Peyer's patch (tissue), 4 donors: ENCODE measurements around the gene BLM. TPM values are rescaled to one million over a fixed set of nuclear protein-coding genes. Genes with fewer than 3 reads are reported as not detected.

Experiments
- DNase-seq, 3 donors: peaks; one replicate each; pipeline ENCODE4 v3.0.0-alpha.2; 2017 to 2019
- H3K27ac ChIP-seq, 4 donors: fragments of 200-600 bp; sonication (generic); one replicate each; pipeline ENCODE4 v1.5.1; 2016 to 2019
- H3K27me3 ChIP-seq, 2 donors: fragments of 200-600 bp; sonication (generic); one replicate each; pipeline ENCODE4 v1.5.1; 2019
- H3K36me3 ChIP-seq, 3 donors: fragments of 200-600 bp; sonication (generic); one replicate each; pipeline ENCODE4 v1.5.1; 2016 to 2019
- H3K4me1 ChIP-seq, 4 donors: fragments of 200-600 bp; sonication (generic); one replicate each; pipeline ENCODE4 v1.5.1; 2016 to 2019
- H3K4me3 ChIP-seq, 4 donors: fragments of 200-600 bp; sonication (generic); 1 replicate in 3 of 4; 2 replicates in 1 of 4; pipeline ENCODE4 v1.5.1; 2016 to 2019; ENCODE audit warnings: mild to moderate bottlenecking in 1 of 4
- H3K9me3 ChIP-seq, 4 donors: fragments of 200-600 bp; sonication (generic); one replicate each; pipeline ENCODE4 v1.5.1; 2016 to 2019; ENCODE audit warnings: mild to moderate bottlenecking in 1 of 4
- CTCF ChIP-seq, 6 experiments: fragments of 450-650 bp in 4 of 6; fragments of 200-600 bp in 2 of 6; sonication (generic) in 1 of 6; IDR thresholded peaks; one replicate each; pipeline ENCODE4 v1.5.1; 2017 to 2019; ENCODE audit warnings: antibody characterized with exemption in 6 of 6, mild to moderate bottlenecking in 3 of 6, moderate library complexity in 1 of 6
- POLR2A ChIP-seq, 2 donors: fragments of 450-650 bp; IDR thresholded peaks; one replicate each; pipeline ENCODE4 v1.5.1; 2017; ENCODE audit warnings: antibody characterized with exemption in 2 of 2, mild to moderate bottlenecking in 2 of 2, moderate library complexity in 2 of 2
- total RNA-seq, 4 donors: library from RNA; depleted of rRNA; stranded (reverse); fragments of >200 nt; gene quantifications; one replicate each; pipeline ENCODE4 v1.1.0, GENCODE V29; 2016

The BLM gene
- total RNA-seq, 4 donors from 2014 or later, result 0.94 to 8.4 (median 4.2) TPM

GRCh38 chr15:90690585-90690984 is 26.6 kb upstream of the BLM start:
- H3K9me3 ChIP-seq, result no peaks in the 10 kb centered on the region
- H3K36me3 ChIP-seq, result no peaks in the 10 kb centered on the region
- H3K27ac ChIP-seq, result no peak overlapping the region
- H3K4me3 ChIP-seq, result no peak overlapping the region
- no peak for TF ChIP-seq CTCF (IDR thresholded peaks at IDR 0.05)
- no peak for TF ChIP-seq POLR2A (IDR thresholded peaks at IDR 0.05)
- DNase-seq, result no peak
- H3K4me1 ChIP-seq, result no peaks in the 10 kb centered on the region
- no peaks in the 10 kb centered on the region for H3K27me3 ChIP-seq

- H3K9me3 ChIP-seq, result no peaks in the 10 kb centered on the region
- H3K4me3 ChIP-seq, result no peak overlapping the region
- no peak overlapping the region for H3K27ac ChIP-seq
- TF ChIP-seq POLR2A (IDR thresholded peaks at IDR 0.05) (no peak), CTCF (IDR thresholded peaks at IDR 0.05) (no peak)
- no peaks in the 10 kb centered on the region for H3K4me1 ChIP-seq
- no peaks in the 10 kb centered on the region for H3K27me3 ChIP-seq
- DNase-seq, result no peak
- H3K36me3 ChIP-seq, result no peaks in the 10 kb centered on the region
Measured at GRCh38 chr15:90691369-90691768, 25.8 kb upstream of the BLM start.

- H3K9me3 ChIP-seq, result no peaks in the 10 kb centered on the region
Measured at GRCh38 chr15:90691982-90692773, 25.0 kb upstream of the BLM start.

GRCh38 chr15:90694987-90695386 is 22.2 kb upstream of the BLM start:
- DNase-seq, result no peak
- no peaks in the 10 kb centered on the region for H3K27me3 ChIP-seq
- no peaks in the 10 kb centered on the region for H3K4me1 ChIP-seq
- H3K36me3 ChIP-seq, result no peaks in the 10 kb centered on the region
- H3K9me3 ChIP-seq, result no peaks in the 10 kb centered on the region
- no peak overlapping the region for H3K4me3 ChIP-seq
- H3K27ac ChIP-seq, result no peak overlapping the region
- TF ChIP-seq POLR2A (IDR thresholded peaks at IDR 0.05) (no peak), CTCF (IDR thresholded peaks at IDR 0.05) (no peak)

More at GRCh38 chr15:90691982-90692773, 25.0 kb upstream of the BLM start:
- no peaks in the 10 kb centered on the region for H3K27me3 ChIP-seq
- no peaks in the 10 kb centered on the region for H3K36me3 ChIP-seq
- TF ChIP-seq CTCF (IDR thresholded peaks at IDR 0.05) (no peak), POLR2A (IDR thresholded peaks at IDR 0.05) (no peak)
- no peaks in the 10 kb centered on the region for H3K4me1 ChIP-seq
- no peak for DNase-seq
- H3K4me3 ChIP-seq, result no peak overlapping the region
- no peak overlapping the region for H3K27ac ChIP-seq

- H3K4me1 ChIP-seq, result no peaks in the 10 kb centered on the region
- H3K4me3 ChIP-seq, result no peak overlapping the region
- no peaks in the 10 kb centered on the region for H3K27me3 ChIP-seq
- H3K36me3 ChIP-seq, result no peaks in the 10 kb centered on the region
- DNase-seq, result no peak
- no peaks in the 10 kb centered on the region for H3K9me3 ChIP-seq
- no peak overlapping the region for H3K27ac ChIP-seq
- TF ChIP-seq CTCF (IDR thresholded peaks at IDR 0.05) (no peak), POLR2A (IDR thresholded peaks at IDR 0.05) (no peak)
Measured at GRCh38 chr15:90697175-90697574, 20.0 kb upstream of the BLM start.
